Measurements from ENCODE around the gene IPO8. TPM values are rescaled to one million over a fixed set of nuclear protein-coding genes. Genes with fewer than 3 reads are reported as not detected.
"Not testable (repeated sequence)": the region's sequence is repeated elsewhere in the genome, so short reads cannot be mapped to it uniquely, and the experiment has no call there.

Gene IPO8
- polyA plus RNA-seq, 2 donors = 4.9 to 12.2 TPM

DNA sequence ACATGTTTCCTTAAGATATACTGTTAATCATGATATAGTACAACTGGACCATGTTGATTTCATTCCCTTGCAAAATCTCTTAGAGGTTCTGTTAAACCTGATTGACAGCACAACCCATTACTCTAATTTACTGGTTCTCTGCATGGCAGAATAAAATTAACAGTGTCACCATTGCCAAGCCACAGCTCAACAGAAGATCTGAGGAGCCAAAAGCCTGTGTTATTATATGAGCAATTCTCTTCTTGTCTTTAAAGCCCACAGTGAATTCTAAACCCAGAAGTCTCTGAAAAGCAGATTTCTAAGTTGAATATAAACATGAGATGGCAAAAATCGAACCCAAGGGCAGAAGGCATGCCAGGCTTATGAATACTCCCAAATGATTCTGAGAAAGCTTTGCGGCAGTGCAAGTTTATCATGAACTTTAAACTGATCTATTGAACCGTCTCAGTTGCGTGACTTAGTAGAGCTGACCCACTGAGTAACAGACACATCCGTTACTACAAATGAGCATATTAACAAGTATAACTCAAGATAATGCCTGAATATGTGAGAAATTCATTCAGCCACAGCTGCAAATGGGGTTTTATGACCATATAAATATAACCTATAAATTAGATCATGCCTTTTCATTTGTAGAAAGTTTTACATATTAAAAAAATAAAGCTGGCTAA lies 78.2 kb downstream of the IPO8 start:
- no peaks in the 10 kb centered on the region for H3K9me3 ChIP-seq (ENCODE audit: control insufficient read depth in 2 of 2, insufficient read depth in 1 of 2, low read depth in 1 of 2, low read length in 1 of 2)
- no peaks in the 10 kb centered on the region for H3K27me3 ChIP-seq (ENCODE audit: control insufficient read depth in 1 of 2, insufficient read depth in 2 of 2, low read length in 2 of 2)
- H3K4me3 ChIP-seq (ENCODE audit: low read depth in 1 of 2, low read length in 2 of 2) = no peak overlapping the region
- H3K4me1 ChIP-seq (ENCODE audit: control insufficient read depth in 2 of 2, insufficient read depth in 2 of 2, low read length in 1 of 2) = no peaks in the 10 kb centered on the region
- H3K27ac ChIP-seq (ENCODE audit: low read depth in 2 of 2, low read length in 1 of 2) = no peak overlapping the region
- 75 to 80% methylated on average over 5 of the region's 5 CpGs for WGBS, 2 donors
- no peaks in the 10 kb centered on the region for H3K36me3 ChIP-seq (ENCODE audit: control insufficient read depth in 2 of 2, insufficient read depth in 2 of 2, low read length in 1 of 2)

DNA sequence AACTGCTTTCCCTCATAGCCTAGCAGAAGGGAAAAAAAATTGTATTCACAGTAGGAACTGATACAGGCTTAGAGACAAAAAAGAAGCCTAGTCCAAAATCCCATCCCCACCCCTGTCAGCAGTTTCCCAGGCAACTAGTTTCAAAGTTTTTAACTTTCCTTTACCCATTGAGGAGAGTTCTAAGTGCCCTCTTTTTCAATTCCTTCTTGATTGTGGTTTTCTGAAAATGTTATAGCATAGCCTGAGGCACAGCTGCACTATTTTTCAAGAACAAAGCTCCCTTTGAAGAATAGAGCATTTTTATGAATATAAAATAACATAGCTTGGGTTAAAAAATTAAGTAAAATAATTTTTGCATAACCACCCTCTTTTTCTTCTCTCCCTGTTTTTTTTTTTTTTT lies 81.6 kb downstream of the IPO8 start:
- Histone ChIP-seq H3K36me3 (ENCODE audit: control insufficient read depth in 2 of 2, insufficient read depth in 2 of 2, low read length in 1 of 2) (no peaks in the 10 kb centered on the region), H3K27me3 (ENCODE audit: control insufficient read depth in 1 of 2, insufficient read depth in 2 of 2, low read length in 2 of 2) (no peaks in the 10 kb centered on the region), H3K9me3 (ENCODE audit: control insufficient read depth in 2 of 2, insufficient read depth in 1 of 2, low read depth in 1 of 2, low read length in 1 of 2) (no peaks in the 10 kb centered on the region), H3K27ac (ENCODE audit: low read depth in 2 of 2, low read length in 1 of 2) (no peak overlapping the region), H3K4me1 (ENCODE audit: control insufficient read depth in 2 of 2, insufficient read depth in 2 of 2, low read length in 1 of 2) (no peaks in the 10 kb centered on the region), H3K4me3 (ENCODE audit: low read depth in 1 of 2, low read length in 2 of 2) (no peak overlapping the region)

DNA sequence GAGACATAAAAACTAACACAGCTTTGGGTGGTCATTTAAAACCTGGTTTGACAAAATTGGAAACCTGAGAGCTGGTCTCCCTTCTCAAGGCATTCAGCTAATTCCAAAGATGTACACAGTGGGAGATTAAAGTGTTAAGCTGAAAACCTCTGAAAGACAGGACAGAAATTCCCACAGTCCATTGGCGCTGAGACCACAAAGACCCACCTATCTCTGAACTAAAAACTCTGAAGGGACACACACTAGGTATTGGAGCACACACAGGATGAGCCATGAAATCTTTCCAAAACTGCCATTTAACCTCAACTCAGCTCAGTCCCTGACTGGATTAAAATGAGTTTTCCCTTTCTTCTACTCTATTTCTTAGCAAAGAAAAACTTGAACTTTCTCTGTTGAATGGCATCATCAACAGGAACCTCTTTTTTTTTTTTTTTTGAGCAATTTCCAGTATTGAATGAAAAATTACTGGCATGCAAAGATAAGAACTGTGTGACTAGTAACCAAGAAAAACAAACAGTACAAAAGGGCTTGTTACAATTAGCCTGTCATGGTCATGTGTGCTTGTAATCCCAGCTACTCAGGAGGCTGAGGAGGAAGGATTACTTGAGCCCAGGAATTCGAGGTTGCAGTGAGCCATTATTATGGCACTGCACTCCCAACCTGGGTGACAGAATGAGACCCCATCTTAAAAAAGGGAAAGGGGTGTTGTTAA lies 82.4 kb downstream of the IPO8 start:
- 39 to 47% methylated on average over 2 of the region's 2 CpGs for WGBS, 2 donors
- Histone ChIP-seq H3K4me1 (ENCODE audit: control insufficient read depth in 2 of 2, insufficient read depth in 2 of 2, low read length in 1 of 2) (no peaks in the 10 kb centered on the region), H3K36me3 (ENCODE audit: control insufficient read depth in 2 of 2, insufficient read depth in 2 of 2, low read length in 1 of 2) (no peaks in the 10 kb centered on the region)

DNA sequence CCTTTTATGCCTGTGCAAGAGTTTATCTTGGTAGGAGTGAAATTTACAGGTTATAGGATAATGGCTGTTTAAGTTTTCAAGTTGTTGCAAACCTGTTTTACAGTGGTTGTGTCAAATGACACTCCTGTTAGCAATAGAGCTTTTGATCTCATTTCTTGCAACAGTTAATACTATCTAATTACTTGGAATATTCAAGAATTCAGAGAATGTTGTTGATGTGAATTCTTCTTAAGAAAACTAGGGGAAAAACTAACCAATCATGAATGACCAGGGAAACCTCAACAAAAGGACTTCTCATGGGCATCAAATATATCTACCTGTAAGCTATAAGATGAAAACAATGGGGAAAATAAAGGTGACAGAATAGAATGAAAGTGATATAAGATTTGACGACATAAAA lies 85.0 kb downstream of the IPO8 start:
- WGBS, 2 donors = 86 to 88% methylated on average over 1 of the region's 1 CpG

More for the DNA sequence above, 82.4 kb downstream of the IPO8 start:
- Histone ChIP-seq H3K27me3 (ENCODE audit: control insufficient read depth in 1 of 2, insufficient read depth in 2 of 2, low read length in 2 of 2) (no peaks in the 10 kb centered on the region), H3K4me3 (ENCODE audit: low read depth in 1 of 2, low read length in 2 of 2) (no peak overlapping the region), H3K27ac (ENCODE audit: low read depth in 2 of 2, low read length in 1 of 2) (no peak overlapping the region), H3K9me3 (ENCODE audit: control insufficient read depth in 2 of 2, insufficient read depth in 1 of 2, low read depth in 1 of 2, low read length in 1 of 2) (no peaks in the 10 kb centered on the region)

DNA sequence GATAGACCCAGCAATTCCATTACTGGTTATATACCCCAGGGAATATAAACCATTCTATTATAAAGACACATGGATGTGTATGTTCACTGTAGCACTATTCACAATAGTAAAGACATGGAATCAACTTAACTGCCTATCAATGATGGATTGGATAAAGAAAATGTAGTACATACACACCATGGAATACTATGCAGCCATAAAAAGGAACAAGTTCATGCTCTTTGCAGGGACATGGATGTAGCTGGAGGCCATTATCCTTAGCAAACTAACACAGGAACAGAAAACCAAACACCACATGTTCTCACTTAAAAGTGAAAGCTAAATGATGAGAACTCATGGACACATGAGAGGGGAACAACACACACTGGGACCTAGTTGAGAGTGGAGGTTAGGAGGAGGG lies 85.8 kb downstream of the IPO8 start:
- not testable (repeated sequence) for H3K9me3 ChIP-seq (ENCODE audit: control insufficient read depth in 2 of 2, insufficient read depth in 1 of 2, low read depth in 1 of 2, low read length in 1 of 2); H3K27me3 ChIP-seq (ENCODE audit: control insufficient read depth in 1 of 2, insufficient read depth in 2 of 2, low read length in 2 of 2); H3K4me3 ChIP-seq (ENCODE audit: low read depth in 1 of 2, low read length in 2 of 2); H3K4me1 ChIP-seq (ENCODE audit: control insufficient read depth in 2 of 2, insufficient read depth in 2 of 2, low read length in 1 of 2); H3K36me3 ChIP-seq (ENCODE audit: control insufficient read depth in 2 of 2, insufficient read depth in 2 of 2, low read length in 1 of 2); H3K27ac ChIP-seq (ENCODE audit: low read depth in 2 of 2, low read length in 1 of 2)

More for the DNA sequence above, 85.0 kb downstream of the IPO8 start:
- H3K9me3 ChIP-seq (ENCODE audit: control insufficient read depth in 2 of 2, insufficient read depth in 1 of 2, low read depth in 1 of 2, low read length in 1 of 2) = no peaks in the 10 kb centered on the region
- no peaks in the 10 kb centered on the region for H3K27me3 ChIP-seq (ENCODE audit: control insufficient read depth in 1 of 2, insufficient read depth in 2 of 2, low read length in 2 of 2)
- no peaks in the 10 kb centered on the region for H3K4me1 ChIP-seq (ENCODE audit: control insufficient read depth in 2 of 2, insufficient read depth in 2 of 2, low read length in 1 of 2)
- no peaks in the 10 kb centered on the region for H3K36me3 ChIP-seq (ENCODE audit: control insufficient read depth in 2 of 2, insufficient read depth in 2 of 2, low read length in 1 of 2)
- no peak overlapping the region for H3K27ac ChIP-seq (ENCODE audit: low read depth in 2 of 2, low read length in 1 of 2)
- H3K4me3 ChIP-seq (ENCODE audit: low read depth in 1 of 2, low read length in 2 of 2) = no peak overlapping the region

DNA sequence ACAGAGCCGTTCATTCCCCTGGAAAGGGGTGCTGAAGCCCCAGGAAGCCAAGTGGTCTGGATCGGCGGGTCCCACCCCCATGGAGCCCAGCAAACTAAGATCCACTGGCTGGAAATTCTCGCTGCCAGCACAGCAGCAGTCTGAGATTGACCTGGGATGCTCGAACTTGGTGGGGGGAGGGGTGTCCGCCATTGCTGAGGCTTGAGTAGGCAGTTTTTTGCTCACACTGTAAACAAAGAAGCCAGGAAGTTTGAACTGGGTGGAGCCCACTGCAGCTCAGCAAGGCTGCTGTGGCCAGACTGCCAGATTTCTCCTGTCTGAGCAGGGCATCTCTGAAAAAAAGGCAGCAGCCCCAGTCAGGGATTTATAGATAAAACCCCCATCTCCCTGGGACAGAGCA lies 91.4 kb downstream of the IPO8 start:
- not testable (repeated sequence) for H3K36me3 ChIP-seq (ENCODE audit: control insufficient read depth in 2 of 2, insufficient read depth in 2 of 2, low read length in 1 of 2); H3K4me1 ChIP-seq (ENCODE audit: control insufficient read depth in 2 of 2, insufficient read depth in 2 of 2, low read length in 1 of 2); H3K4me3 ChIP-seq (ENCODE audit: low read depth in 1 of 2, low read length in 2 of 2); H3K27ac ChIP-seq (ENCODE audit: low read depth in 2 of 2, low read length in 1 of 2); H3K27me3 ChIP-seq (ENCODE audit: control insufficient read depth in 1 of 2, insufficient read depth in 2 of 2, low read length in 2 of 2); H3K9me3 ChIP-seq (ENCODE audit: control insufficient read depth in 2 of 2, insufficient read depth in 1 of 2, low read depth in 1 of 2, low read length in 1 of 2)
- WGBS, 2 donors = 63 to 66% methylated on average over 6 of the region's 6 CpGs

DNA sequence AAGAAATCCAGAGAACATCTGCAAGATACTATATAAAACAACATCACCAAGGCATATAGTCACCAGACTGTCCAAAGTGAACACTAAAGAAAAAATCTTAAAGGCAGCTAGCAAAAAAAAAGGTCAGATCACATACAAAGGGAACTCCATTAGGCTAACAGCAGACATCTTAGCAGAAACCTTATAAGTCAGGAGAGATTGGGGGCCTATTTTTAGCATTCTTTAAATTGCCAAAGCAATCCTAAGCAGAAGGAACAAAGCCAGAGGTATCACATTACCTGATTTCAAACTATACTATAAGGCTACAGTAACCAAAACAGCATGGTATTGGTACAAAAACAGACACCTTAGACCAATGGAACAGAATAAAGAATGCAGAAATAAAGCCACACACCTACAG lies 92.5 kb downstream of the IPO8 start:
- Histone ChIP-seq H3K4me1 (ENCODE audit: control insufficient read depth in 2 of 2, insufficient read depth in 2 of 2, low read length in 1 of 2) (no peaks in the 10 kb centered on the region), H3K36me3 (ENCODE audit: control insufficient read depth in 2 of 2, insufficient read depth in 2 of 2, low read length in 1 of 2) (no peaks in the 10 kb centered on the region), H3K27me3 (ENCODE audit: control insufficient read depth in 1 of 2, insufficient read depth in 2 of 2, low read length in 2 of 2) (no peaks in the 10 kb centered on the region), H3K27ac (ENCODE audit: low read depth in 2 of 2, low read length in 1 of 2) (no peak overlapping the region), H3K4me3 (ENCODE audit: low read depth in 1 of 2, low read length in 2 of 2) (no peak overlapping the region), H3K9me3 (ENCODE audit: control insufficient read depth in 2 of 2, insufficient read depth in 1 of 2, low read depth in 1 of 2, low read length in 1 of 2) (peaks cover 5% of the 10 kb centered on the region in 2 donors)

DNA sequence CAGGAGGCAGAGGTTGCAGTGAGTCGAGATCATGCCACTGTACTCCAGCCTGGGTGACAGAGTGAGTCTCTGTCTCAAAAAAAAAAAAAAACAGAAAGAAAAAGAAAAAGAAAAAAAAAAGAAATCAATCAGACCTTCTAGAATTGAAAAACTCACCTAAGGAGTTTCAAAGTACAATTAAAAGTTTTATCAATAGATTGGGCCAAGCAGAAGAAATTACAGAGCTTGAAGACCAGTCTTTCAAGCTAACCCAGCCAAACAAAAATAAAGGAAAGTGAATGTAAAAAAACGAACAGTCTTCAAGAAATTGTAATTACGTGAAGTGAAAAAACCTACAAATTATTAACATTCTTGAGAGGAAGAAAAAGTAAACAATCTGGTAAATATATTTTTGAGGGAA lies 93.0 kb downstream of the IPO8 start:
- H3K27ac ChIP-seq (ENCODE audit: low read depth in 2 of 2, low read length in 1 of 2) = no peak overlapping the region
- 91% methylated on average over 3 of the region's 3 CpGs for WGBS, 2 donors
- peaks cover 5% of the 10 kb centered on the region in 2 donors for H3K9me3 ChIP-seq (ENCODE audit: control insufficient read depth in 2 of 2, insufficient read depth in 1 of 2, low read depth in 1 of 2, low read length in 1 of 2)
- H3K4me1 ChIP-seq (ENCODE audit: control insufficient read depth in 2 of 2, insufficient read depth in 2 of 2, low read length in 1 of 2) = no peaks in the 10 kb centered on the region
- H3K4me3 ChIP-seq (ENCODE audit: low read depth in 1 of 2, low read length in 2 of 2) = no peak overlapping the region
- H3K27me3 ChIP-seq (ENCODE audit: control insufficient read depth in 1 of 2, insufficient read depth in 2 of 2, low read length in 2 of 2) = no peaks in the 10 kb centered on the region
- no peaks in the 10 kb centered on the region for H3K36me3 ChIP-seq (ENCODE audit: control insufficient read depth in 2 of 2, insufficient read depth in 2 of 2, low read length in 1 of 2)

DNA sequence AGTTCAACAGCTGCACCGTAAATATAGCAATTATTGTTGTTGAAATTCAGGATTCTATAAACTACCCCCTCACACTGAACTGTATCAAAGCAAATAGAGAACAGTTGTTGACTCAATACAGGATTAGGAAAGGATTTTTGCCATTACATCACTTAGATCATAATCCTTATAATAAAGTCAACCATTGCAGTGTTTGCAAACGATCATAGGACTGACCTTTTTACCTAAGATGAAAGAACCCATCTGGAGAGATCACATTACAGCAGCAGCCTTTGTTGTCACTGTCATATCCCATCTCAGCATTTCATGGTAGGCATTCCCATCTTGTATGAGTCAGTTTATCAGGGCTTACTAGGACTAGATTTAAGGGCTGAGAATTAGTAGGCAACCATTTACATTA lies 96.1 kb downstream of the IPO8 start:
- Histone ChIP-seq H3K27ac (ENCODE audit: low read depth in 2 of 2, low read length in 1 of 2) (no peak overlapping the region), H3K27me3 (ENCODE audit: control insufficient read depth in 1 of 2, insufficient read depth in 2 of 2, low read length in 2 of 2) (no peaks in the 10 kb centered on the region), H3K4me1 (ENCODE audit: control insufficient read depth in 2 of 2, insufficient read depth in 2 of 2, low read length in 1 of 2) (no peaks in the 10 kb centered on the region), H3K36me3 (ENCODE audit: control insufficient read depth in 2 of 2, insufficient read depth in 2 of 2, low read length in 1 of 2) (no peaks in the 10 kb centered on the region), H3K4me3 (ENCODE audit: low read depth in 1 of 2, low read length in 2 of 2) (no peak overlapping the region), H3K9me3 (ENCODE audit: control insufficient read depth in 2 of 2, insufficient read depth in 1 of 2, low read depth in 1 of 2, low read length in 1 of 2) (peaks cover 5% of the 10 kb centered on the region in 2 donors)
- 34 to 39% methylated on average over 2 of the region's 2 CpGs for WGBS, 2 donors

DNA sequence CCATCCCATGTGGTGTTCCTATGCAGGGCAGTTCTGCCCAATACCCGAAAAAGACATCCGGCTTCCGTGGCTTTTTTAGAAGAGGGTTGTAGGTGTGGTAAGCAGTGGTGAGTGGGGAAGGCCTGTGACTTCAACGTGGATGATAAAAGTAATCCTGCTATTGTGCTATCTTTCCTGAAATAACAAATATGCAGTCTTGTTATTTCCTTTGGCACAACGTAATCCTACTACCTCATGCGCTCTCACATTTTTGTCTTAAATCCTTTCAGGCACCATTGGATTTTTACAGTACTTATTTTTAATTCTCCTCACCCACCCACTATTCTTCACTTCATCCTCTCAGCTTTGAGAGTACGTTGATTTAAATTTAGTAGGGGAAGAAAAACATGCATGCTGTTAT lies 96.8 kb downstream of the IPO8 start:
- H3K27me3 ChIP-seq (ENCODE audit: control insufficient read depth in 1 of 2, insufficient read depth in 2 of 2, low read length in 2 of 2) = no peaks in the 10 kb centered on the region
- peaks cover 2% of the 10 kb centered on the region in 2 donors for H3K9me3 ChIP-seq (ENCODE audit: control insufficient read depth in 2 of 2, insufficient read depth in 1 of 2, low read depth in 1 of 2, low read length in 1 of 2)
- H3K27ac ChIP-seq (ENCODE audit: low read depth in 2 of 2, low read length in 1 of 2) = no peak overlapping the region
- H3K36me3 ChIP-seq (ENCODE audit: control insufficient read depth in 2 of 2, insufficient read depth in 2 of 2, low read length in 1 of 2) = no peaks in the 10 kb centered on the region
- no peaks in the 10 kb centered on the region for H3K4me1 ChIP-seq (ENCODE audit: control insufficient read depth in 2 of 2, insufficient read depth in 2 of 2, low read length in 1 of 2)
- 66 to 68% methylated on average over 7 of the region's 7 CpGs for WGBS, 2 donors
- H3K4me3 ChIP-seq (ENCODE audit: low read depth in 1 of 2, low read length in 2 of 2) = no peak overlapping the region

Measured in esophagus (tissue), 2 donors.